HepG2 (cell line): ENCODE measurements around the gene TRIM15. TPM values are rescaled to one million over a fixed set of nuclear protein-coding genes. Genes with fewer than 3 reads are reported as not detected.

ENCODE experiments used
- ASH2L ChIP-seq: fragments of 300-600, 200-600 bp; sonication (generic); IDR thresholded peaks from 2 replicates; pipeline ENCODE4 v1.7.0; 2017; ENCODE audit warnings: low read depth, mild to moderate bottlenecking, moderate library complexity, mixed read lengths, low read length; ENCODE audit not compliant: insufficient read length
- ATF7 ChIP-seq, 2 experiments: fragments of 450-650 bp in 1 of 2; sonication (generic) in 1 of 2; formaldehyde crosslinking in 1 of 2; IDR thresholded peaks; 2 replicates each; pipeline versions ENCODE4 v1.4.0 to v1.6.1; 2016 to 2020; ENCODE audit warnings: antibody characterized with exemption in 1 of 2, mild to moderate bottlenecking in 1 of 2, missing genetic modification reagents in 1 of 2
- DMAP1 ChIP-seq: IDR thresholded peaks from 2 replicates; pipeline ENCODE4 v1.6.1; 2016
- KIAA2018 ChIP-seq: sonication (generic); formaldehyde crosslinking; IDR thresholded peaks from 2 replicates; pipeline ENCODE4 v1.5.0; 2020; ENCODE audit warnings: mild to moderate bottlenecking, missing genetic modification reagents, borderline replicate concordance
- RFXAP ChIP-seq: sonication (generic); formaldehyde crosslinking; IDR thresholded peaks from 2 replicates; pipeline ENCODE4 v1.4.0; 2020; ENCODE audit warnings: missing genetic modification reagents, borderline replicate concordance
- SOX5 ChIP-seq: IDR thresholded peaks from 2 replicates; pipeline ENCODE4 v1.6.1; 2016; ENCODE audit warnings: borderline replicate concordance
- TCF7L2 ChIP-seq: IDR thresholded peaks from 2 replicates; pipeline ENCODE4 v1.6.1; 2011; ENCODE audit warnings: mild to moderate bottlenecking, low read depth, low read length, moderate library complexity
- ZBTB8A ChIP-seq: sonication (generic); formaldehyde crosslinking; IDR thresholded peaks from 2 replicates; pipeline ENCODE4 v1.4.0; 2020; ENCODE audit warnings: mild to moderate bottlenecking, low read depth, missing genetic modification reagents, borderline replicate concordance
- ZFAT ChIP-seq: sonication (generic); formaldehyde crosslinking; conservative IDR thresholded peaks from 2 replicates; pipeline ENCODE4 v1.8.1; 2023; ENCODE audit warnings: missing genetic modification reagents, inconsistent platforms
- ZMAT5 ChIP-seq: sonication (generic); formaldehyde crosslinking; IDR thresholded peaks from 2 replicates; pipeline ENCODE4 v1.5.0; 2020; ENCODE audit warnings: mild to moderate bottlenecking, low read depth, missing genetic modification reagents, borderline replicate concordance
- ZNF687 ChIP-seq: sonication (generic); formaldehyde crosslinking; IDR thresholded peaks from 2 replicates; pipeline ENCODE4 v1.5.1; 2020; ENCODE audit warnings: mild to moderate bottlenecking, missing genetic modification reagents, moderate library complexity
- ZNF703 ChIP-seq: sonication (generic); formaldehyde crosslinking; IDR thresholded peaks from 2 replicates; pipeline ENCODE4 v1.5.1; 2020; ENCODE audit warnings: missing genetic modification reagents, mild to moderate bottlenecking, moderate library complexity, borderline replicate concordance
- ZNF773 ChIP-seq: sonication (generic); formaldehyde crosslinking; IDR thresholded peaks from 2 replicates; pipeline ENCODE4 v1.4.0; 2020; ENCODE audit warnings: missing genetic modification reagents, borderline replicate concordance
- ZNF780A ChIP-seq: sonication (generic); formaldehyde crosslinking; IDR thresholded peaks from 2 replicates; pipeline ENCODE4 v1.8.0; 2022; ENCODE audit warnings: mild to moderate bottlenecking, missing genetic modification reagents, moderate library complexity
- ZNF788 ChIP-seq: sonication (generic); formaldehyde crosslinking; IDR thresholded peaks from 2 replicates; pipeline ENCODE4 v1.5.0; 2020; ENCODE audit warnings: mild to moderate bottlenecking, missing genetic modification reagents, borderline replicate concordance
- ZNF816 ChIP-seq: sonication (generic); formaldehyde crosslinking; IDR thresholded peaks from 2 replicates; pipeline ENCODE4 v1.8.0; 2022; ENCODE audit warnings: missing genetic modification reagents, mild to moderate bottlenecking, borderline replicate concordance
- ZSCAN20 ChIP-seq: sonication (generic); formaldehyde crosslinking; IDR thresholded peaks from 2 replicates; pipeline ENCODE4 v1.4.0; 2020; ENCODE audit warnings: missing genetic modification reagents, mild to moderate bottlenecking, borderline replicate concordance
- polyA plus RNA-seq, 8 experiments: library from polyadenylated mRNA; depleted of rRNA in 3 of 8; stranded (reverse) in 7 of 8; unstranded in 1 of 8; fragments of >200 nt; fragmentation: Illumina TruSeq in 4 of 8; extraction: Trizol in 4 of 8; gene quantifications; 2 replicates each; pipeline versions ENCODE4 v1.2.1 to v1.2.3, GENCODE V29; 2011 to 2016; ENCODE audit warnings: low read depth in 4 of 8, missing spikeins in 1 of 8, mixed read lengths in 1 of 8; ENCODE audit not compliant: insufficient read depth in 1 of 8
- total RNA-seq, 5 experiments: library from RNA; depleted of rRNA; stranded (reverse); fragments of >200 nt; fragmentation: Illumina TruSeq; extraction: Trizol; gene quantifications; 2 replicates each; pipeline ENCODE4 v1.2.3, GENCODE V29; 2016; ENCODE audit warnings: low read depth in 1 of 5

The TRIM15 gene
- total and polyA plus RNA-seq, 2 of the 13 experiments (the other 11 are each of a cell fraction or from before 2014, with no cell fraction given), result 35.1 to 38.2 TPM

GRCh38 chr6:30213667-30213956, 50.3 kb downstream of the TRIM15 start (continued):
- peak; percentile 89 for TF ChIP-seq ZNF687 (CRISPR knock-in tag)
- TF ChIP-seq TCF7L2, result no peak
- TF ChIP-seq ZNF703 (CRISPR knock-in tag), result peak; percentile 21; the same call in 1 of the 2 replicates
- TF ChIP-seq DMAP1 (CRISPR knock-in tag), result no peak; the same call in 1 of the 2 replicates
- TF ChIP-seq ZNF788 (CRISPR knock-in tag), result no peak
- TF ChIP-seq ZSCAN20 (CRISPR knock-in tag), result 0 out of 2 replicates have a peak, but pooled peaks have one; percentile 15
- TF ChIP-seq KIAA2018 (CRISPR knock-in tag), result no peak
- TF ChIP-seq ZNF773 (CRISPR knock-in tag), result no peak
- TF ChIP-seq RFXAP (CRISPR knock-in tag), result no peak; the same call in 1 of the 2 replicates
- peak; percentile 71; the same call in 1 of the 2 replicates for TF ChIP-seq ZNF816 (CRISPR knock-in tag)
- TF ChIP-seq SOX5 (CRISPR knock-in tag), result no peak
- 0 out of 2 replicates have a peak, but pooled peaks have one; percentile 2 for TF ChIP-seq ZFAT (CRISPR knock-in tag)
- 0 out of 2 replicates have a peak, but pooled peaks have one; percentile 52 for TF ChIP-seq ZNF780A (CRISPR knock-in tag)
- peak; percentile 64 for TF ChIP-seq ASH2L
- TF ChIP-seq ZBTB8A (CRISPR knock-in tag), result no peak; the same call in none of the 2 replicates
- no peak for TF ChIP-seq ATF7 (IDR thresholded peaks at IDR 0.05)
- TF ChIP-seq ATF7 (CRISPR knock-in tag; IDR thresholded peaks at IDR 0.05), result no peak
- 0 out of 2 replicates have a peak, but pooled peaks have one; percentile 47 for TF ChIP-seq ZMAT5 (CRISPR knock-in tag)
